GM21367 (cell line): Measurements from ENCODE around the gene KCTD8.

Experiments used
- ATAC-seq: cut with Tn5 transposase; IDR thresholded peaks from one replicate; pipeline ENCODE4 v1.9.1; 2021; ENCODE audit not compliant: unreplicated experiment

KCTD8 gene

GRCh38 chr4:44165938-44166337, 282.7 kb downstream of the KCTD8 start:
- ATAC-seq, result no peak

GRCh38 chr4:44162538-44163270, 285.9 kb downstream of the KCTD8 start:
- ATAC-seq, result no peak

- no peak for ATAC-seq
These were observed 286.9 kb downstream of the KCTD8 start for GRCh38 chr4:44161756-44162155.

- no peak for ATAC-seq
These were observed 287.7 kb downstream of the KCTD8 start for GRCh38 chr4:44160776-44161367.

- ATAC-seq, result no peak
These were observed 288.6 kb downstream of the KCTD8 start for GRCh38 chr4:44159991-44160390.

GRCh38 chr4:44157611-44158277, 290.9 kb downstream of the KCTD8 start:
- ATAC-seq, result no peak

GRCh38 chr4:44150091-44150576, 298.5 kb downstream of the KCTD8 start:
- no peak for ATAC-seq

- no peak for ATAC-seq
These were observed 299.3 kb downstream of the KCTD8 start for GRCh38 chr4:44149282-44149681.

- ATAC-seq, result no peak
These were observed 301.0 kb downstream of the KCTD8 start for GRCh38 chr4:44147571-44148075.

- ATAC-seq, result no peak
These were observed 302.1 kb downstream of the KCTD8 start for GRCh38 chr4:44146516-44146915.

- ATAC-seq, result no peak
These were observed 302.7 kb downstream of the KCTD8 start for GRCh38 chr4:44145868-44146267.

- no peak for ATAC-seq
These were observed 316.1 kb downstream of the KCTD8 start for GRCh38 chr4:44132526-44132925.
